Panc1 (cell line): Measurements from ENCODE around the gene COL23A1. TPM values are rescaled to one million over a fixed set of nuclear protein-coding genes. Genes with fewer than 3 reads are reported as not detected.

Experiments
- ATAC-seq: fragments of 200-7000 bp; cut with Tn5 transposase; 2 replicates; pipeline ENCODE4 v1.9.1; 2020; ENCODE audit warnings: mild to moderate bottlenecking, moderate library complexity
- BruUV-seq: library from RNA; stranded (reverse); fragments of 400-500 nt; replicated peaks from 2 replicates; lab custom pipeline; 2021; lab: Mats Ljungman, UMichigan
- CTCF ChIA-PET: fragments of 300-600 bp; sonication (Branson Sonifier 250); formaldehyde crosslinking; loops from one replicate; lab custom pipeline; 2022; ENCODE audit warnings: antibody characterized with exemption; lab: Charles Lee
- POLR2A ChIA-PET: fragments of 300-600 bp; sonication (Branson Sonifier 250); formaldehyde crosslinking; loops from one replicate; lab custom pipeline; 2022; ENCODE audit warnings: antibody characterized with exemption; lab: Charles Lee
- DNase-seq: peaks from one replicate; pipeline ENCODE4 v3.0.0-alpha.2; 2010; ENCODE audit warnings: low read depth, low spot score
- H3K27ac ChIP-seq: 2 replicates; pipeline ENCODE4 v1.5.1; 2011; ENCODE audit warnings: mild to moderate bottlenecking, low read length, inconsistent platforms
- H3K27me3 ChIP-seq: fragments of 200-500 bp; sonication (Bioruptor generic); 2 replicates; pipeline ENCODE4 v1.6.0; 2014; ENCODE audit warnings: low read length, inconsistent platforms; ENCODE audit not compliant: control insufficient read depth, insufficient read depth
- H3K36me3 ChIP-seq: fragments of 200-500 bp; sonication (Bioruptor generic); 2 replicates; pipeline ENCODE4 v1.5.1; 2014; ENCODE audit warnings: inconsistent platforms, mild to moderate bottlenecking, low read length, moderate library complexity; ENCODE audit not compliant: control insufficient read depth, insufficient read depth
- H3K4me1 ChIP-seq: 2 replicates; pipeline ENCODE4 v1.5.1; 2011; ENCODE audit warnings: inconsistent platforms, mild to moderate bottlenecking, low read length, moderate library complexity; ENCODE audit not compliant: control insufficient read depth, insufficient read depth
- H3K4me3 ChIP-seq, 2 experiments: 2 replicates each; pipeline ENCODE4 v1.5.1; 2011 to 2012; ENCODE audit warnings: low read depth in 2 of 2, low read length in 2 of 2, mild to moderate bottlenecking in 2 of 2, inconsistent platforms in 1 of 2, moderate library complexity in 1 of 2
- H3K9me3 ChIP-seq: fragments of 200-500 bp; sonication (Bioruptor generic); 2 replicates; pipeline ENCODE4 v1.5.1; 2014; ENCODE audit warnings: low read depth, mild to moderate bottlenecking, inconsistent platforms, low read length, moderate library complexity; ENCODE audit not compliant: control insufficient read depth, insufficient read depth
- POLR2AphosphoS5 ChIP-seq: IDR thresholded peaks from 2 replicates; pipeline ENCODE4 v1.6.1; 2012; ENCODE audit warnings: mild to moderate bottlenecking, low read depth, low read length, moderate library complexity
- REST ChIP-seq, 2 experiments: IDR thresholded peaks; 2 replicates each; pipeline ENCODE4 v1.6.1; 2011 to 2012; ENCODE audit warnings: low read depth in 2 of 2, control low read depth in 1 of 2, low read length in 1 of 2, mild to moderate bottlenecking in 1 of 2, moderate library complexity in 1 of 2; ENCODE audit not compliant: insufficient read depth in 1 of 2
- SIN3A ChIP-seq: IDR thresholded peaks from 2 replicates; pipeline ENCODE4 v1.6.1; 2012; ENCODE audit warnings: low read depth, mild to moderate bottlenecking, low read length, moderate library complexity, borderline replicate concordance; ENCODE audit not compliant: insufficient read depth
- TCF7L2 ChIP-seq: IDR thresholded peaks from 2 replicates; pipeline ENCODE4 v1.6.1; 2011; ENCODE audit warnings: mild to moderate bottlenecking, low read depth, low read length, inconsistent platforms
- in situ Hi-C: cut with HindIII; loops from 2 replicates; pipeline ENCODE4 v1.10.0; 2016; ENCODE audit warnings: low sequenced_read_pairs, low pct_unique_long_range_greater_than_20kb
- intact Hi-C: fragments of 100-400 bp; cut with micrococcal nuclease; formaldehyde crosslinking; loops from one replicate; pipeline ENCODE4 v1.10.0; 2022; ENCODE audit not compliant: unreplicated experiment
- total RNA-seq: library from RNA; stranded (reverse); gene quantifications from one replicate; pipeline ENCODE4 v1.2.1, GENCODE V29; 2021; ENCODE audit not compliant: unreplicated experiment
- TF ChIP-seq, protein P1 (sequence below): fragments of 450-650 bp; IDR thresholded peaks from 2 replicates; pipeline ENCODE4 v1.5.1; 2017; ENCODE audit warnings: mild to moderate bottlenecking

Gene COL23A1
- total RNA-seq, 1 experiment from 2014 or later: 0.05 TPM

DNA sequence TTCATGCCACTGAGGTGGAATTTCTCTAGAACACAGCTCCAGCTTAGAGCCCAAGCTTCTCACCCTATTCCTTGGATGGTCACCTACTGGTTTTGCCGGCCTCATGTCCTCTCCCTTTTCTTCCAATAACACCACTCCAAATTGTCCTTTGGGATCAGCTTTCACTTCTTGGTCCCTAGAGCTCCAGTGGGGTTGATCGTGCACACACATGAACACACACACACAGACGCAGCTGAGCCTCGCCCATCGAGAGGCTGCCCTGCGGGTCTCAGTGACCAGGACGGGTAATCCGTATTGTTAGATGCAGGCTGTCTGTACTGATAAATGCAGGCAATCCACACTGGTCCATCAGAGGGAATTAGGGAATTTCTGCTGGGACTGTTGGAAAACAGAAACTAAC lies 6.9 kb downstream of the COL23A1 start:
- H3K9me3 ChIP-seq: no peaks in the 10 kb centered on the region
- ChIA-PET CTCF (interaction anchor here (0.6 kb wide), 1 partner anchor 281 kb away, joined by 4 read pairs; no protein-coding TSS in a partner anchor), POLR2A (no interaction called here)
- H3K36me3 ChIP-seq: no peaks in the 10 kb centered on the region
- peaks cover 7% of the 10 kb centered on the region for H3K27me3 ChIP-seq
- no peaks in the 10 kb centered on the region for H3K4me1 ChIP-seq
- DNase-seq (no peak), ATAC-seq (no peak)
- in situ Hi-C loops: no loop called here
- TF ChIP-seq, protein P1, sequence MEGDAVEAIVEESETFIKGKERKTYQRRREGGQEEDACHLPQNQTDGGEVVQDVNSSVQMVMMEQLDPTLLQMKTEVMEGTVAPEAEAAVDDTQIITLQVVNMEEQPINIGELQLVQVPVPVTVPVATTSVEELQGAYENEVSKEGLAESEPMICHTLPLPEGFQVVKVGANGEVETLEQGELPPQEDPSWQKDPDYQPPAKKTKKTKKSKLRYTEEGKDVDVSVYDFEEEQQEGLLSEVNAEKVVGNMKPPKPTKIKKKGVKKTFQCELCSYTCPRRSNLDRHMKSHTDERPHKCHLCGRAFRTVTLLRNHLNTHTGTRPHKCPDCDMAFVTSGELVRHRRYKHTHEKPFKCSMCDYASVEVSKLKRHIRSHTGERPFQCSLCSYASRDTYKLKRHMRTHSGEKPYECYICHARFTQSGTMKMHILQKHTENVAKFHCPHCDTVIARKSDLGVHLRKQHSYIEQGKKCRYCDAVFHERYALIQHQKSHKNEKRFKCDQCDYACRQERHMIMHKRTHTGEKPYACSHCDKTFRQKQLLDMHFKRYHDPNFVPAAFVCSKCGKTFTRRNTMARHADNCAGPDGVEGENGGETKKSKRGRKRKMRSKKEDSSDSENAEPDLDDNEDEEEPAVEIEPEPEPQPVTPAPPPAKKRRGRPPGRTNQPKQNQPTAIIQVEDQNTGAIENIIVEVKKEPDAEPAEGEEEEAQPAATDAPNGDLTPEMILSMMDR: no peak
- no peak for TF ChIP-seq TCF7L2
- TF ChIP-seq POLR2AphosphoS5: no peak
- no peak for TF ChIP-seq REST (IDR thresholded peaks at IDR 0.05; ENCODE audit: insufficient read depth in 1 of 2, low read depth in 2 of 2, low read length in 1 of 2)
- TF ChIP-seq SIN3A: no peak
- intact Hi-C loops: no loop called here
- no peak overlapping the region for H3K27ac ChIP-seq
- BruUV-seq: no TSS peak
- no peak overlapping the region for H3K4me3 ChIP-seq

DNA sequence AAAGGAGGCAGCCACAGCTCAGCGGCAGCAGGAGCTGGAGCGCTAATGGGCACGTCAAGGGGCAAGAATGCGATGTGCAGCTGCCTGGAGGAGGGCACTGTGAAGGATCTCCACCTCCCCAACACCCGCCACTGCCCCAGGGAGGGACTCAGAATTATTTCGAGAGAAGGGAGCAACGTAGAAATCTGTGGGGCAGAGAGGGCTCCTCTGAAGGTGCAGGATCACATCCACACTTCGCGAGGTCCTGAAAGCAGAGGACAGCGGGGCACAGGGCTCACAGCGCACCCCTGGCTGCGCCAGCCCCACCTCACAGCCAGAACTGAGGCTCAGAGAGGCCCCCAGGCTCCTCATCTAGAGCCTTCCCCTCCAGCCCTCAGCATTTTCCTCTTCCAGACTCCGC lies 7.9 kb downstream of the COL23A1 start:
- in situ Hi-C loops: no loop called here
- no peak for TF ChIP-seq REST (IDR thresholded peaks at IDR 0.05; ENCODE audit: insufficient read depth in 1 of 2, low read depth in 2 of 2, low read length in 1 of 2)
- Histone ChIP-seq H3K27ac (no peak overlapping the region), H3K4me1 (no peaks in the 10 kb centered on the region), H3K36me3 (no peaks in the 10 kb centered on the region), H3K4me3 (no peak overlapping the region), H3K9me3 (no peaks in the 10 kb centered on the region), H3K27me3 (peaks cover 6% of the 10 kb centered on the region)
- no peak for ATAC-seq
- DNase-seq: no peak
- CTCF ChIA-PET: no interaction called here
- intact Hi-C loops: no loop called here
- no TSS peak for BruUV-seq
- POLR2A ChIA-PET: interaction anchor here (0.7 kb wide), 1 partner anchor 107 kb away, joined by 6 read pairs; no protein-coding TSS in a partner anchor
